KMS-11 (cell line): ENCODE data around the gene ULBP3.

Experiments used
- H2AFZ ChIP-seq: fragments of 200-600 bp; sonication (generic); 2 replicates; pipeline ENCODE4 v1.6.1; 2016; ENCODE audit warnings: antibody characterized with exemption, mixed run types, low read depth
- H3K27ac ChIP-seq: fragments of 200-600 bp; sonication (generic); 2 replicates; pipeline ENCODE4 v1.6.1; 2016; ENCODE audit warnings: mild to moderate bottlenecking, mixed run types
- H3K27me3 ChIP-seq: fragments of 200-600 bp; sonication (generic); 2 replicates; pipeline ENCODE4 v1.6.1; 2017; ENCODE audit warnings: mild to moderate bottlenecking, low read depth, mixed run types, moderate library complexity; ENCODE audit not compliant: insufficient read depth
- H3K36me3 ChIP-seq: fragments of 200-600 bp; sonication (generic); 2 replicates; pipeline ENCODE4 v1.6.1; 2017; ENCODE audit warnings: mild to moderate bottlenecking, mixed run types; ENCODE audit not compliant: insufficient read depth
- H3K4me1 ChIP-seq: fragments of 200-600 bp; sonication (generic); 2 replicates; pipeline ENCODE4 v1.6.1; 2016; ENCODE audit warnings: mild to moderate bottlenecking, low read depth, mixed run types; ENCODE audit not compliant: poor library complexity, severe bottlenecking
- H3K4me2 ChIP-seq: fragments of 200-600 bp; sonication (generic); 2 replicates; pipeline ENCODE4 v1.7.0; 2016; ENCODE audit warnings: mild to moderate bottlenecking, mixed run types
- H3K4me3 ChIP-seq: fragments of 200-600 bp; sonication (generic); IDR thresholded peaks from 2 replicates; pipeline ENCODE4 v1.6.1; 2017; ENCODE audit warnings: low read depth, low read length, mixed read lengths; ENCODE audit not compliant: insufficient read depth
- H3K79me2 ChIP-seq: fragments of 200-600 bp; sonication (generic); 2 replicates; pipeline ENCODE4 v1.6.1; 2016; ENCODE audit warnings: low read depth, mixed run types; ENCODE audit not compliant: insufficient read depth
- H3K9ac ChIP-seq: fragments of 200-600 bp; sonication (generic); 2 replicates; pipeline ENCODE4 v1.6.1; 2016; ENCODE audit warnings: mild to moderate bottlenecking, mixed run types
- H4K20me1 ChIP-seq: fragments of 200-600 bp; sonication (generic); 2 replicates; pipeline ENCODE4 v1.6.1; 2016; ENCODE audit warnings: mild to moderate bottlenecking, mixed run types; ENCODE audit not compliant: insufficient read depth
- TF ChIP-seq, protein P1 (sequence below): fragments of 200-600 bp; sonication (generic); conservative IDR thresholded peaks from 2 replicates; pipeline ENCODE4 v1.6.1; 2017; ENCODE audit warnings: low read depth, mild to moderate bottlenecking, antibody characterized with exemption, low read length, moderate library complexity, mixed read lengths

Gene ULBP3

DNA sequence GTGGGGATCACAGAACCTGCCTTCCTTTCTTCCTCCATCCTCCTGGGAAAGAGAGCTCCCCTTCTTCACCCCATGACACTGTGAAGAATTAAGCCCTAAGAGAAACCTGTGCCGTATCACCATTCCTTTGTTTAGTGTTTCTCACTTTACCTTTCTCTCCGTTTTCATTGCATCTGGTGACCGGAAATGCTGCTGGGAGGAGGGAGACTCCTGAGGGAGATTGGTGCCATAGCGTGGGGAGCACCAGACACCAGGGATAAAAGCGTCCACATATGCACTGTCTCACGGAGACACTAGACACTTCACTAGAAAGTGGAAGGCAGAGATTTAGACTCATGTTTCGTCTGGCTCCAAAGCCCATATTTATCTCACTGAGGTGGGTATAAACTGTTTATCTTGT is 15.5 kb upstream of the ULBP3 start:
- no peak overlapping the region for H2AFZ ChIP-seq
- TF ChIP-seq, protein P1, sequence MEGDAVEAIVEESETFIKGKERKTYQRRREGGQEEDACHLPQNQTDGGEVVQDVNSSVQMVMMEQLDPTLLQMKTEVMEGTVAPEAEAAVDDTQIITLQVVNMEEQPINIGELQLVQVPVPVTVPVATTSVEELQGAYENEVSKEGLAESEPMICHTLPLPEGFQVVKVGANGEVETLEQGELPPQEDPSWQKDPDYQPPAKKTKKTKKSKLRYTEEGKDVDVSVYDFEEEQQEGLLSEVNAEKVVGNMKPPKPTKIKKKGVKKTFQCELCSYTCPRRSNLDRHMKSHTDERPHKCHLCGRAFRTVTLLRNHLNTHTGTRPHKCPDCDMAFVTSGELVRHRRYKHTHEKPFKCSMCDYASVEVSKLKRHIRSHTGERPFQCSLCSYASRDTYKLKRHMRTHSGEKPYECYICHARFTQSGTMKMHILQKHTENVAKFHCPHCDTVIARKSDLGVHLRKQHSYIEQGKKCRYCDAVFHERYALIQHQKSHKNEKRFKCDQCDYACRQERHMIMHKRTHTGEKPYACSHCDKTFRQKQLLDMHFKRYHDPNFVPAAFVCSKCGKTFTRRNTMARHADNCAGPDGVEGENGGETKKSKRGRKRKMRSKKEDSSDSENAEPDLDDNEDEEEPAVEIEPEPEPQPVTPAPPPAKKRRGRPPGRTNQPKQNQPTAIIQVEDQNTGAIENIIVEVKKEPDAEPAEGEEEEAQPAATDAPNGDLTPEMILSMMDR = no peak
- H3K79me2 ChIP-seq = no peaks in the 10 kb centered on the region
- no peak overlapping the region for H3K9ac ChIP-seq
- H3K4me3 ChIP-seq = no peak overlapping the region
- no peaks in the 10 kb centered on the region for H3K4me1 ChIP-seq
- H3K4me2 ChIP-seq = no peak overlapping the region
- no peak overlapping the region for H3K27ac ChIP-seq
- H3K36me3 ChIP-seq = no peaks in the 10 kb centered on the region
- no peaks in the 10 kb centered on the region for H4K20me1 ChIP-seq
- no peaks in the 10 kb centered on the region for H3K27me3 ChIP-seq

DNA sequence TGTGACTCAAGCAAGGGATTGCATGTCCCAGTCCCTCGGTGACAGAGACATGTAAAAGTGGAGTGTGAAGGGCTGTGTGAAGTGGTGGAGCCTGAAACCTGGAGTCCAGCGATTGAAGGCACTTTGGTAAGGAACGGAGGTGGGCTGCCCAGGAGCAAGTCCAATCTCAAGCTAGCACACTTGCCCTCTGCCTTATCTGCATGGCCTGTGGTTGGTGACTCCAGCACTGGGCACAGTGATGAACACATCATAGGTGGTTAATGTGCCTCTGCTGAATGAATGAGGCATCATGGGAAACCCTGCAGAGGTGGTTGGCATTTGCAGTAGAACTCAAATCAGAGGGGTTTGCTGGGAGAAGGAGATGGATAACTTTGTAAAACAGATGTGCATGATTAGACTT is 14.9 kb upstream of the ULBP3 start:
- Histone ChIP-seq H4K20me1 (no peaks in the 10 kb centered on the region), H3K27ac (no peak overlapping the region), H3K4me1 (no peaks in the 10 kb centered on the region), H3K4me3 (no peak overlapping the region), H2AFZ (no peak overlapping the region), H3K27me3 (no peaks in the 10 kb centered on the region), H3K36me3 (no peaks in the 10 kb centered on the region), H3K9ac (no peak overlapping the region), H3K4me2 (no peak overlapping the region), H3K79me2 (no peaks in the 10 kb centered on the region)
- TF ChIP-seq, protein P1 = no peak

DNA sequence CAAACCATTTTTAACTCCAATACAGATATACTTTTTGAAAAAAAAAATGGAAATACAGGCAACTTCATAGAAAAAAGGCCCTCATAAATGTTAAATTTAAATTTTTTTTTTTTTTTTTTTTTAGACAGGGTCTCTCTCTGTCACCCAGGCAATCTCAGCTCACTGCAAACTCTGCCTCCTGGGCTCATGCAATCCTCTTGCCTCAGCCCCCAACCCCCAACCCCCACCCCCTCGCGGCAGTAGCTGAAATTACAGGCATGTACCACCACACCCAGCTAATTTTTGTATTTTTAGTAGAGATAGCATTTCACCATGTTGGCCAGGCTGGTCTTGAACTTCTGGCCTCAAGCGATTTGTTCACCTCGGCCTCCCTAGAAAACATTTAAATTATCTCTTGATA is 12.8 kb upstream of the ULBP3 start:
- Histone ChIP-seq H3K4me3 (no peak overlapping the region), H3K27ac (no peak overlapping the region), H3K36me3 (no peaks in the 10 kb centered on the region), H4K20me1 (no peaks in the 10 kb centered on the region), H2AFZ (no peak overlapping the region), H3K9ac (no peak overlapping the region), H3K4me1 (peaks cover 5% of the 10 kb centered on the region), H3K27me3 (no peaks in the 10 kb centered on the region), H3K4me2 (no peak overlapping the region), H3K79me2 (no peaks in the 10 kb centered on the region)
- TF ChIP-seq, protein P1 = no peak

DNA sequence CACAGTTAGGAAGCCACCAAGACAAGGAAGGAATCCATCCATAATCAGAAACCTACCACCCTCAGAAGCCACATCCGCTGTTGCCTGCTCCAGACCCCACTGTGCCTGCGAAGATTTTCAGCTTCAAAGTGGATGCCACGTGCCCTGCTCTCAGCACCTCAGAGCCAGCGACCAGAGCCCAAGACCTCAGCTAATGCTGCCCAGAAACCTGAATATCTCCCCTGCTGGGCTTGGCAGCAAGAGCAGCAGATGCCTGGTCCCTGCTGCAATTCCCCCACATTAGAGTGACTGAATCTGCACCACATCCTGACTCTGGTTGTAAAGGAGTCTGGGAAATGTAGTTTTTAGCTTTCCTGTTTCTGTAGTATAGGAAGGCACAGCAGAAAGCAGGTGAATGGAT is 10.7 kb upstream of the ULBP3 start:
- H2AFZ ChIP-seq = no peak overlapping the region
- H3K79me2 ChIP-seq = no peaks in the 10 kb centered on the region
- no peaks in the 10 kb centered on the region for H3K27me3 ChIP-seq
- TF ChIP-seq, protein P1 = no peak
- peaks cover 17% of the 10 kb centered on the region for H3K4me1 ChIP-seq
- H3K27ac ChIP-seq = no peak overlapping the region
- no peaks in the 10 kb centered on the region for H3K36me3 ChIP-seq
- no peak overlapping the region for H3K9ac ChIP-seq
- no peak overlapping the region for H3K4me3 ChIP-seq
- no peaks in the 10 kb centered on the region for H4K20me1 ChIP-seq
- no peak overlapping the region for H3K4me2 ChIP-seq
